Heart left ventricle (tissue), 16 donors: ENCODE results near the gene TTI1. TPM values are rescaled to one million over a fixed set of nuclear protein-coding genes. Genes with fewer than 3 reads are reported as not detected.
A peak's percentile ranks its signal among the peaks of the same experiment; 100 is the strongest.

Experiments
- ATAC-seq, 4 donors: fragments of 200-7000 bp; cut with Tn5 transposase; one replicate each; pipeline ENCODE4 v1.9.1; 2020 to 2022; ENCODE audit warnings: moderate library complexity in 4 of 4, mild to moderate bottlenecking in 3 of 4, moderate number of reproducible peaks in 1 of 4
- DNase-seq, 5 donors: peaks; one replicate each; pipeline ENCODE4 v3.0.0-alpha.2; 2020
- H3K27ac ChIP-seq, 12 donors: fragments of 200-600 bp; sonication (generic) in 4 of 12; one replicate each; pipeline versions ENCODE4 v1.5.0 to v1.8.0; 2016 to 2022; ENCODE audit warnings: mild to moderate bottlenecking in 2 of 12
- H3K27me3 ChIP-seq, 9 donors: fragments of 200-600 bp; sonication (generic) in 2 of 9; one replicate each; pipeline versions ENCODE4 v1.5.1 to v1.8.0; 2016 to 2022; ENCODE audit warnings: mild to moderate bottlenecking in 3 of 9
- H3K36me3 ChIP-seq, 9 donors: fragments of 200-600 bp; sonication (generic) in 2 of 9; one replicate each; pipeline versions ENCODE4 v1.5.0 to v1.8.0; 2018 to 2022; ENCODE audit warnings: mild to moderate bottlenecking in 2 of 9
- H3K4me1 ChIP-seq, 12 donors: fragments of 200-600 bp; sonication (generic) in 4 of 12; one replicate each; pipeline versions ENCODE4 v1.5.0 to v1.8.0; 2016 to 2022; ENCODE audit warnings: mild to moderate bottlenecking in 3 of 12
- H3K4me3 ChIP-seq, 12 donors: fragments of 200-600 bp; sonication (generic) in 4 of 12; one replicate each; pipeline versions ENCODE4 v1.5.0 to v1.8.0; 2017 to 2022; ENCODE audit warnings: mild to moderate bottlenecking in 9 of 12, moderate library complexity in 4 of 12
- H3K9me3 ChIP-seq, 12 donors: fragments of 200-600 bp; sonication (generic) in 4 of 12; one replicate each; pipeline versions ENCODE4 v1.5.0 to v1.8.0; 2016 to 2022; ENCODE audit warnings: mild to moderate bottlenecking in 1 of 12
- POLR2A ChIP-seq, 2 donors: fragments of 450-650 bp; IDR thresholded peaks; one replicate each; pipeline ENCODE4 v1.6.1; 2017; ENCODE audit warnings: antibody characterized with exemption in 2 of 2, mild to moderate bottlenecking in 2 of 2, moderate library complexity in 2 of 2
- WGBS, 4 donors: extraction: QIAGEN DNeasy Blood & Tissue Kit in 2 of 4; methylation state at CpG; one replicate each; pipeline versions ENCODE4 v1.1.5 to v1.1.7; 2013 to 2018; 5-methylcytosine and 5-hydroxymethylcytosine counted together
- intact Hi-C, 10 donors: fragments of 100-400 bp; cut with DNase I; formaldehyde crosslinking; loops; one replicate each; pipeline versions ENCODE4 v1.11.1 to v1.14.2; 2022
- polyA plus RNA-seq, 2 donors: library from polyadenylated mRNA; stranded (reverse); fragments of 200-250 nt; gene quantifications; one replicate each; pipeline ENCODE4 v1.2.3, GENCODE V29; 2013
- total RNA-seq, 9 donors: library from RNA; depleted of rRNA in 2 of 9; stranded (reverse); fragments of >200 nt in 2 of 9; fragmentation: NEBNext Ultra II Directional in 3 of 9; extraction: Animal tissue kit (Norgen Biotek cat#: 25700) in 3 of 9; gene quantifications; one replicate each; pipeline versions ENCODE4 v1.1.0 to v1.2.4, GENCODE V29; 2016 to 2023
- TF ChIP-seq, protein P1 (sequence below), 12 donors: fragments of 200-600 bp; sonication (generic) in 4 of 12; IDR thresholded peaks; one replicate each; pipeline versions ENCODE4 v1.5.0 to v1.8.0; 2018 to 2022; ENCODE audit warnings: antibody characterized with exemption in 12 of 12, mild to moderate bottlenecking in 5 of 12
- donor health status: ischemic (EF 13 %, LVEDD 7.1; RV severe dilation, severe dysfunction).
- donor health status: healthy with polysubstance abuse.
- donor health status: DM: no; HTN: yes; CAD: no.
- donor health status: DM: no; HTN: no; CAD: no.
- donor health status: ischemic (EF 25% LVEDD 6.9; RV normal size, moderate dysfunction).
- donor health status: ischemic (EF 25% LVEDD 5.7; RV mildly dilated, moderate dysfunction).
- donor health status: healthy.
- donor health status: DM: yes; HTN: yes; CAD: no.
- donor health status: ischemic (EF 35%, LVEDD 5.7; RV mildly dilated, moderate dysfunction).
- donor health status: nonischemic (EF 11% LVEDD 7.7; RV severe dilation, severe dysfunction).
- donor health status: DM: yes; HTN: yes; CAD: no.
- donor health status: PGD.
- donor health status: ischemic (EF 29% LVEDD 5.4; RV normal size, mild dysfunction).
- donor health status: nonischemic (EF 23%, LVEDD 6.1; RV moderate dilation, normal function).

TTI1 gene
- total and polyA plus RNA-seq, 11 donors = 7.3 to 13.3 (median 11.0) TPM

DNA sequence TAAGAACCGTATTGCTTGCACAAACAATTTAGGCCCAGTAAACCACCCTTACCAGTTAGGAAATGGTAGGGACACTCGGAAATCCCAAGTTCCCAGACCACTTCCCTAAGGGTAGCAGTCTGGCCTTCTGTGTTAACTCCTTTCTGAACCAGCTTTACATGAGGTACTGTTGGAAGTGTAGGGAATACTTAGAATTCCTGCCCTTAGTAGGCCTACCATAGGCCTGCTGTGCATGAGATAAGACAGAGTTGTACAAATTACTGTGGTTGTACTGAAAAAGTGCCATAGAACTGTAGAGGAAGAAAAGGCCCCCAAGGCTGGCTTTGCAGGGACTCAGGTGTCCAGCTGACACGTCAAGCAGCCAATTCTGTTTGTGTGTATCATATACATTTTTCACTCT is 11.4 kb upstream of the TTI1 start:
- no peaks in the 10 kb centered on the region for H3K27me3 ChIP-seq
- no peak overlapping the region for H3K27ac ChIP-seq
- no peak for DNase-seq
- no peak for TF ChIP-seq POLR2A (IDR thresholded peaks at IDR 0.05)
- TF ChIP-seq, protein P1, sequence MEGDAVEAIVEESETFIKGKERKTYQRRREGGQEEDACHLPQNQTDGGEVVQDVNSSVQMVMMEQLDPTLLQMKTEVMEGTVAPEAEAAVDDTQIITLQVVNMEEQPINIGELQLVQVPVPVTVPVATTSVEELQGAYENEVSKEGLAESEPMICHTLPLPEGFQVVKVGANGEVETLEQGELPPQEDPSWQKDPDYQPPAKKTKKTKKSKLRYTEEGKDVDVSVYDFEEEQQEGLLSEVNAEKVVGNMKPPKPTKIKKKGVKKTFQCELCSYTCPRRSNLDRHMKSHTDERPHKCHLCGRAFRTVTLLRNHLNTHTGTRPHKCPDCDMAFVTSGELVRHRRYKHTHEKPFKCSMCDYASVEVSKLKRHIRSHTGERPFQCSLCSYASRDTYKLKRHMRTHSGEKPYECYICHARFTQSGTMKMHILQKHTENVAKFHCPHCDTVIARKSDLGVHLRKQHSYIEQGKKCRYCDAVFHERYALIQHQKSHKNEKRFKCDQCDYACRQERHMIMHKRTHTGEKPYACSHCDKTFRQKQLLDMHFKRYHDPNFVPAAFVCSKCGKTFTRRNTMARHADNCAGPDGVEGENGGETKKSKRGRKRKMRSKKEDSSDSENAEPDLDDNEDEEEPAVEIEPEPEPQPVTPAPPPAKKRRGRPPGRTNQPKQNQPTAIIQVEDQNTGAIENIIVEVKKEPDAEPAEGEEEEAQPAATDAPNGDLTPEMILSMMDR (IDR thresholded peaks at IDR 0.05) = no peak
- H3K36me3 ChIP-seq = peaks cover 0 to 92% (median 85%) of the 10 kb centered on the region in 9 donors
- WGBS, 4 donors = 63 to 89% (median 85%) methylated on average over 3 of the region's 3 CpGs
- peaks cover 0 to 31% (median 16%) of the 10 kb centered on the region in 12 donors for H3K4me1 ChIP-seq
- H3K4me3 ChIP-seq = no peak overlapping the region
- intact Hi-C loops = loop anchor here in 1 of 10 donors (10.0 kb wide), 1 partner anchor 370 kb away; no protein-coding TSS in a partner anchor
- no peaks in the 10 kb centered on the region for H3K9me3 ChIP-seq
- ATAC-seq = no peak

DNA sequence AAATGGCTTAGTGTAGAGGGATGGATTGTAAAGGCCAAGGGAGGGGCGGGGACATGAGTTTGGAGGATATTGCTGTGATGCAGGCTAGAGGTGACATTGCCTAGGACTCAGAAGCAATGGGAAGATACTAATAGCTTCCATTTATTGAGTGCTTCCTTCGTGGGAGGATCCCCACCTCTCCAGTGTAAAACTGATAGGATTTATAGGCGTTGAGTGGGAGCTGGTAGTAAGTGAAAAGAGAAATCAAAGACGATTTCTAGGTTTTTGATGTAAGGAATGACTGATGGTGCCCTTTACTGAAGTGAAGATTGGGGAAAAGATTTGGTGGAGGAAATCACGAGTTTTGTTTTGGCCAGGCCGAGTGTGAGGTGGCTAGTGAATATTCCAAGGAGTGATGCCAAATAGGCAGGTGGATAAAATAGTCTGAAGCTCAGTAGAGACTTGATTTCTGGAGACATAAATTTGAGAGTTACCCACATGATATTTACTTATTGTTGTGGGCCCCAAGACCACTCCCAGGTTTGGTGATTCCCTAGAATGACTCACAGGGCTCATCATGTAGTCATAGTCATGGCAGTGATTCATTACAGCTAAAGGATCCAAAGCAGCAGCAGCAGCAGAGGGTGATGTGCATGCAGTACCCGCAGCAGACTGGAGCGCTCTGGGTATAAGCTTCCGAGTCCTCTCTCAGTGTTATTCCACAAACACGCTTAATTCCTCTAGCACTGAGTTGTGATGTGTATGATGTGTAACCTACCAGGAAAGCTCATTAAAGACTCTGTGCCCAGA is 10.4 kb upstream of the TTI1 start:
- peaks cover 0 to 89% (median 79%) of the 10 kb centered on the region in 9 donors for H3K36me3 ChIP-seq
- TF ChIP-seq, protein P1 (IDR thresholded peaks at IDR 0.05) = no peak
- TF ChIP-seq POLR2A (IDR thresholded peaks at IDR 0.05) = no peak
- H3K9me3 ChIP-seq = no peaks in the 10 kb centered on the region
- peaks cover 0 to 28% (median 14%) of the 10 kb centered on the region in 12 donors for H3K4me1 ChIP-seq
- H3K27ac ChIP-seq = no peak overlapping the region
- WGBS, 4 donors = 86 to 91% (median 88%) methylated on average over 10 of the region's 10 CpGs
- no peak overlapping the region for H3K4me3 ChIP-seq
- ATAC-seq = peak in 1 of 4 donors; percentile 44
- DNase-seq = no peak
- intact Hi-C loops = loop anchor here in 1 of 10 donors (10.0 kb wide), 1 partner anchor 371 kb away; no protein-coding TSS in a partner anchor
- H3K27me3 ChIP-seq = no peaks in the 10 kb centered on the region

DNA sequence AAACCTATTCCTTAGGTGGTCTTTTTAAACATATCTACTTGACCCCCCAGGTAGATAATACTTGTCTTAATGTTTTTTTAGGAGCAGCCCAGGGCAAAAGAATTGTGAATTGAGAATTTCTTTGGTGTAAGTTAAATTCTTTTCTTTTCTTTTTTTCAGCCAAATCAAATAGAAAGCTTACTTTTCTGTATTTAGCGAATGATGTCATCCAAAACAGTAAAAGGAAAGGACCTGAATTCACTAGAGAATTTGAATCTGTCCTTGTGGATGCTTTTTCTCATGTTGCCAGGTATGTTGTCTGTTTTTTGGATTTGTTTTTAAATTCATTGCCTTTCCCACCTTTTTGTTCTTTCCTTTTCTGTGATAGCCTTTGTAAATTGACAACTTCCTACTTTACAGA is 7.0 kb upstream of the TTI1 start:
- peaks cover 1 to 33% (median 25%) of the 10 kb centered on the region in 12 donors for H3K4me1 ChIP-seq
- no peak overlapping the region for H3K27ac ChIP-seq
- H3K4me3 ChIP-seq = no peak overlapping the region
- H3K36me3 ChIP-seq = peaks cover 0 to 77% (median 60%) of the 10 kb centered on the region in 9 donors
- no peaks in the 10 kb centered on the region for H3K27me3 ChIP-seq
- no peaks in the 10 kb centered on the region for H3K9me3 ChIP-seq
- intact Hi-C loops = loop anchor here in 1 of 10 donors (10.0 kb wide), 1 partner anchor 375 kb away; no protein-coding TSS in a partner anchor
- TF ChIP-seq, protein P1 (IDR thresholded peaks at IDR 0.05) = no peak
- no peak for TF ChIP-seq POLR2A (IDR thresholded peaks at IDR 0.05)
- DNase-seq = no peak
- 48 to 98% (median 55%) methylated on average over 1 of the region's 1 CpG for WGBS, 4 donors
- ATAC-seq = no peak

DNA sequence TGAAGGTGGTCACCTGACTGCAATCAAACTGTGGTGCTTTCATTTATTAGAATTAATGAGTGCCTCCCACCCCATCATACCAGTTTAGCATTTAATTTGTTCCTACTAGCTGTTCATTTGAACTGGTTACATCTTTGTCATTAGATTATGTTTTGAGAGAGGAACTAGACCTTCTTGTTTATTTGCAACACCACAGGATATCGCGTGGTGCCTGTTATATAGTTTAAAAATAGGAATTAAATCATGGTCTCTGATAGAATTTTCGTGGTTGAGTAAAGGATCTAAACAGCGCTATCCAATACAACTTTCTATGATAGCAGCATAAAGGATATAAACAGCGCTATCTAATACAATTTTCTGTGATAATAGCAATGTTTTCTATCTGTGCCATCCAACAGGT is 3.1 kb upstream of the TTI1 start:
- Histone ChIP-seq H3K4me1 (peaks cover 6 to 53% (median 44%) of the 10 kb centered on the region in 12 donors), H3K36me3 (peaks cover 0 to 42% (median 23%) of the 10 kb centered on the region in 9 donors), H3K27ac (peak overlapping the region in 1 of 12 donors; percentile 7), H3K4me3 (peak overlapping the region in 1 of 12 donors; percentile 13), H3K27me3 (no peaks in the 10 kb centered on the region), H3K9me3 (no peaks in the 10 kb centered on the region)
- intact Hi-C loops = loop anchor here in 1 of 10 donors (10.0 kb wide), 1 partner anchor 472 kb away; no protein-coding TSS in a partner anchor
- 65 to 76% (median 66%) methylated on average over 5 of the region's 5 CpGs for WGBS, 4 donors
- DNase-seq (no peak), ATAC-seq (no peak)
- TF ChIP-seq POLR2A (IDR thresholded peaks at IDR 0.05) = no peak
- TF ChIP-seq, protein P1 (IDR thresholded peaks at IDR 0.05) = no peak
